Activated CD8-positive, alpha-beta memory T cell treated with anti-CD3 and anti-CD28 coated beads, Interleukin-2, amount 10 ng/mL, durations not matched to agents 7 days and 5 days (primary cell): Measurements from ENCODE around the gene VSTM1. TPM values are rescaled to one million over a fixed set of nuclear protein-coding genes. Genes with fewer than 3 reads are reported as not detected.

Experiments
- ATAC-seq: fragments of 150-1000 bp; cut with Tn5 transposase; one replicate; pipeline ENCODE4 v1.10.0; 2021; ENCODE audit warnings: moderate library complexity
- CTCF ChIA-PET: fragments of 350-600 bp; sonication (Branson Sonifier 250); formaldehyde crosslinking; loops from one replicate; lab custom pipeline; 2021; ENCODE audit warnings: antibody characterized with exemption; lab: Charles Lee
- DNase-seq: peaks from one replicate; pipeline ENCODE4 v3.0.0-alpha.2; 2020
- H3K27ac Mint-ChIP-seq: one replicate; pipeline ENCODE4 v1.8.0; 2021; ENCODE audit warnings: mild to moderate bottlenecking, mixed read lengths
- H3K27me3 Mint-ChIP-seq: one replicate; pipeline ENCODE4 v1.8.0; 2021; ENCODE audit warnings: mixed read lengths
- H3K36me3 Mint-ChIP-seq: one replicate; pipeline ENCODE4 v1.8.0; 2021; ENCODE audit warnings: mild to moderate bottlenecking, mixed read lengths
- H3K4me1 Mint-ChIP-seq: one replicate; pipeline ENCODE4 v1.8.0; 2021; ENCODE audit warnings: mixed read lengths
- H3K4me3 Mint-ChIP-seq: one replicate; pipeline ENCODE4 v1.8.0; 2021; ENCODE audit warnings: mild to moderate bottlenecking, moderate library complexity, mixed read lengths
- H3K9me3 Mint-ChIP-seq: one replicate; pipeline ENCODE4 v1.8.0; 2022; ENCODE audit warnings: low read depth, mixed read lengths
- total RNA-seq, 2 experiments: library from RNA; stranded (reverse); gene quantifications; one replicate each; pipeline ENCODE4 v1.2.3, GENCODE V29; 2021

Gene VSTM1
- total RNA-seq, 2 experiments from 2014 or later, result not detected

- Mint-ChIP-seq H3K9me3 (no peaks in the 10 kb centered on the region), H3K4me3 (no peak overlapping the region), H3K36me3 (no peaks in the 10 kb centered on the region), H3K4me1 (no peaks in the 10 kb centered on the region), H3K27ac (no peak overlapping the region), H3K27me3 (peaks cover 26% of the 10 kb centered on the region)
- DNase-seq, result no peak
- ATAC-seq, result no peak
- CTCF ChIA-PET, result no interaction called here
Observed at GRCh38 chr19:53992211-53992610, 71.5 kb downstream of the VSTM1 start.

DNA sequence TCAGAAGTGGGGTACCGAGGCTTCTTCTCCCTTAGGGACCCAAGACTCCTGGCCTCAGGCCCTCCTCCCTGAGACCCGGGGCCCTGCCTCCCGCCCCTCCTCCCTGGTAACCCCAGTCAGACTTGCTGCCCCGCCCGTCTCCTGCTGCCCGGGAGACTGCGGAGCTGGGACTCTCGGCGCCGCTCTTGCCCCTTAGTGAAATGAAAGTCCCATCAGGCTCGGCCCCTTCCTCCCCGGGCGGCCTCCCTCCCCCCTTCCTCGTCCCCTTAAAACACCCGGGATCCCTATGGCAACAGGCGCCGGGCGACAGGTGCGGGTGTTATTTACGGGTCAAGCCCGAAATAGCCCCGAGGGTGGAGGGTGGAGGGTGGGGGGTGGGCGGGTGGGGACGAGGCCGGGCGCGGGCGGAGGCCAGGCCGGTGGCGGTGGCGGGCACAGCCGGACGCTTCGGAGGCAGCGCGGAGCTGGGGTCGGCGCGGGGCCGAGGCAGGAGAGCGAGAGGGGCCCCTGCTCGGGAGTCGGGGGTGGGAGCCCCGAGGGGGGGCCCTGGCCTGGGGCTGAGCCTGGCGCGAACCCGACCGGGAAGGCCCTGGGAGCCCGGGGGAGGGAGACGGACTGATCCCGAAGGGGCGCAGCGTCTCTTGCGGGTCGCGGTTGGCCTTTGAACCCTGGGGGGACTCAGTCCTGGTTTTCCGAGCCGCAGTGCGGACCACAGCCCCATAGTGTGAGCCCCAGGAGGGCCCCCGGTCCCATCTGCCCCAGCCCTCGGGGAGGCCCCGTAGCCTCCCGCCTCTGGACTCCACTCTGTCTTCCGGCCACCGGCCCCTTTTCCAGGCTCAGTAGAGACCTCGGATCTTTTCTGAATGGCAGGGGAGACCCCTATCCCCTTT lies 72.2 kb downstream of the VSTM1 start, which contains the start of gene CACNG6:
TSS of gene CACNG6 (plus strand) at position 414 of the 890 bp plus-strand sequence. CDS start 1,241 bp downstream, outside the sequence.
- Mint-ChIP-seq H3K9me3 (no peaks in the 10 kb centered on the region), H3K4me1 (no peaks in the 10 kb centered on the region), H3K27me3 (peaks cover 26% of the 10 kb centered on the region), H3K4me3 (no peak within 1 kb of the TSS), H3K27ac (no peak within 1 kb of the TSS), H3K36me3 (no peaks in the 10 kb centered on the region)
- DNase-seq (no peak), ATAC-seq (no peak)
- CTCF ChIA-PET, result no interaction called here

Other genes starting within 250 kb of the VSTM1 start
- gene NLRP12, start 239.6 kb downstream of the VSTM1 start, total RNA-seq, result not detected
- gene MYADM, start 196.0 kb downstream of the VSTM1 start, total RNA-seq, result 10 to 100 TPM; 52.2 to 69.4 TPM
- gene PRKCG, start 181.7 kb downstream of the VSTM1 start, total RNA-seq, result not detected
- gene CACNG7, start 154.6 kb downstream of the VSTM1 start, total RNA-seq, result not detected
- gene CACNG8, start 101.0 kb downstream of the VSTM1 start, total RNA-seq, result not detected
- gene CACNG6, start 72.3 kb downstream of the VSTM1 start, total RNA-seq, result not detected
- not detected for gene TARM1, start 17.5 kb upstream of the VSTM1 start, total RNA-seq
- gene OSCAR, start 36.9 kb upstream of the VSTM1 start, total RNA-seq, result under 1 TPM; 0.44 to 0.47 TPM
- gene NDUFA3, start 39.0 kb upstream of the VSTM1 start, total RNA-seq, result 100 to 1,000 TPM; 121 to 127 TPM
- gene TFPT, start 51.8 kb upstream of the VSTM1 start, total RNA-seq, result 10 to 100 TPM; 49.4 to 50.5 TPM
- 10 to 100 TPM; 63.6 to 89.0 TPM for gene PRPF31, start 51.9 kb upstream of the VSTM1 start, total RNA-seq
- gene CNOT3, start 73.9 kb upstream of the VSTM1 start, total RNA-seq, result 10 to 100 TPM; 67.5 to 83.1 TPM
- 1 to 10 TPM; 8.0 to 8.6 TPM for gene LENG1, start 95.8 kb upstream of the VSTM1 start, total RNA-seq
- 1 to 10 TPM in 1 of 2 experiments, under 1 TPM in 1; 0.89 to 1.3 TPM for gene TMC4, start 109.3 kb upstream of the VSTM1 start, total RNA-seq
- gene MBOAT7, start 125.7 kb upstream of the VSTM1 start, total RNA-seq, result 10 to 100 TPM; 54.7 to 76.3 TPM
- 10 to 100 TPM; 11.4 to 13.5 TPM for gene TSEN34, start 127.4 kb upstream of the VSTM1 start, total RNA-seq
- gene RPS9, start 137.0 kb upstream of the VSTM1 start, total RNA-seq, result 1,000 to 10,000 TPM; 1,212 to 1,220 TPM
- under 1 TPM in 1 of 2 experiments, not detected in 1; 0.35 TPM for gene LILRB3, start 159.1 kb upstream of the VSTM1 start, total RNA-seq
- not detected for gene LILRA6, start 178.9 kb upstream of the VSTM1 start, total RNA-seq
- gene LILRB5, start 193.4 kb upstream of the VSTM1 start, total RNA-seq, result not detected
- not detected for gene LILRB2, start 217.2 kb upstream of the VSTM1 start, total RNA-seq
- not detected for gene LILRA5, start 249.3 kb upstream of the VSTM1 start, total RNA-seq